Measurements from ENCODE around the gene EVI5.
"Not testable (repeated sequence)": the region's sequence is repeated elsewhere in the genome, so short reads cannot be mapped to it uniquely, and the experiment has no call there.

Gene EVI5

DNA sequence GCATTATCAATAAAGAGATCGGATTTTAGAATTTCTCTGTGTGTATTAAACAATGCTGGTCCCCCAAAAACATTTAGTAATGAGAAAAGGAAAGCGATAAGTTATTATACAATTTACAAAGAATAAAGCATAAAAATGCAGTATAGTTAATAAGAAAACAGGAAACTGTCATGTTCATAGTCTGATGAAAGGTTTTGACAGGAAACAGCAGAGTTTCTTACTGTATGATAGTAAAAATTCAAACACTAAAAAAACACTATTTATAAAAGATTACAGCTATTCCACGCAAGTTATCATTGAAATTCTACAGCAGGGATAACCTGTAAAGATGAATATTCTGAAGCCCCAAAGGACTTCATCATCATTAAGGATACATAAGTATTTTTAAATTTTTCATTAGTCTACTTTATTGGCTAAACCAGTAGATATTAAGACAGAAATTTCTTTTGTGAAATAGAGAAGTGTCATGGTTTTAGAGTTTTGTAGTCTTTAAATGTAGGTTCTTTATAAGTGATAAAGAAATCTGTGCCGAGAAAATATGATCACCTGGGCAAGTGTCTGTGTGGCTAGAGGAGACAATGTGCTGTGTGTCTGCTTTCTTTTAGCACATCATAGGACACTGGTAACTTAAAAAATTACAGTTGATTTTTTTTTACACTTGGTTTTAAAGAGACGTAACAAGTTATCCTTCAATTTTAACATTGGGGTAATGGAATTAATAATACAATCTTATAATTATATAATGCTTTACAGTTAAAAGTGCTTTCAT, 248.5 kb downstream of the EVI5 start:
- Histone ChIP-seq H3K79me2 (no peaks in the 10 kb centered on the region), H3K36me3 (ENCODE audit: control insufficient read depth, insufficient read depth, low read length) (no peaks in the 10 kb centered on the region), H3K4me2 (ENCODE audit: low read length) (no peak overlapping the region), H2AFZ (no peak overlapping the region), H3K9me3 (ENCODE audit: control insufficient read depth, low read length) (no peaks in the 10 kb centered on the region), H3K27me3 (ENCODE audit: control insufficient read depth, insufficient read depth, low read length) (no peaks in the 10 kb centered on the region), H3K4me1 (peaks cover 3% of the 10 kb centered on the region), H3K27ac (no peak overlapping the region), H3K4me3 (ENCODE audit: low read depth, low read length) (no peak overlapping the region), H3K9ac (no peak overlapping the region)
- TF ChIP-seq, protein P1, sequence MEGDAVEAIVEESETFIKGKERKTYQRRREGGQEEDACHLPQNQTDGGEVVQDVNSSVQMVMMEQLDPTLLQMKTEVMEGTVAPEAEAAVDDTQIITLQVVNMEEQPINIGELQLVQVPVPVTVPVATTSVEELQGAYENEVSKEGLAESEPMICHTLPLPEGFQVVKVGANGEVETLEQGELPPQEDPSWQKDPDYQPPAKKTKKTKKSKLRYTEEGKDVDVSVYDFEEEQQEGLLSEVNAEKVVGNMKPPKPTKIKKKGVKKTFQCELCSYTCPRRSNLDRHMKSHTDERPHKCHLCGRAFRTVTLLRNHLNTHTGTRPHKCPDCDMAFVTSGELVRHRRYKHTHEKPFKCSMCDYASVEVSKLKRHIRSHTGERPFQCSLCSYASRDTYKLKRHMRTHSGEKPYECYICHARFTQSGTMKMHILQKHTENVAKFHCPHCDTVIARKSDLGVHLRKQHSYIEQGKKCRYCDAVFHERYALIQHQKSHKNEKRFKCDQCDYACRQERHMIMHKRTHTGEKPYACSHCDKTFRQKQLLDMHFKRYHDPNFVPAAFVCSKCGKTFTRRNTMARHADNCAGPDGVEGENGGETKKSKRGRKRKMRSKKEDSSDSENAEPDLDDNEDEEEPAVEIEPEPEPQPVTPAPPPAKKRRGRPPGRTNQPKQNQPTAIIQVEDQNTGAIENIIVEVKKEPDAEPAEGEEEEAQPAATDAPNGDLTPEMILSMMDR (IDR thresholded peaks at IDR 0.05): no peak

DNA sequence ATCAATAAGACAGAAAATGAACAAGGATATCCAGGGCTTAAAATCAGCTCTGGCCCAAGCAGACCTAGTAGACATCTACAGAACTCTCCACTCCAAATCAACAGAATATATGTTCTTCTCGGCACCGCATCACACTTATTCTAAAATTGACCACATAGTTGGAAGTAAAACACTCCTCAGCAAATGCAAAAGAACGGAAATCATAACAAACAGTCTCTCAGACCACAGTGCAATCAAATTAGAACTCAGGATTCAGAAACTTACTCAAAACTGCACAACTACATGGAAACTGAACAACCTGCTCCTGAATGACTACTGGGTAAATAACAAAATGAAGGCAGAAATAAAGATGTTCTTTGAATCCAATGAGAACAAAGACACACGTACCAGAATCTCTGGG, 252.5 kb downstream of the EVI5 start:
- not testable (repeated sequence) for H3K9me3 ChIP-seq (ENCODE audit: control insufficient read depth, low read length); H3K4me2 ChIP-seq (ENCODE audit: low read length); H3K4me1 ChIP-seq; H3K36me3 ChIP-seq (ENCODE audit: control insufficient read depth, insufficient read depth, low read length); H3K9ac ChIP-seq; H3K27ac ChIP-seq; H3K79me2 ChIP-seq; H2AFZ ChIP-seq; H3K27me3 ChIP-seq (ENCODE audit: control insufficient read depth, insufficient read depth, low read length); H3K4me3 ChIP-seq (ENCODE audit: low read depth, low read length)

DNA sequence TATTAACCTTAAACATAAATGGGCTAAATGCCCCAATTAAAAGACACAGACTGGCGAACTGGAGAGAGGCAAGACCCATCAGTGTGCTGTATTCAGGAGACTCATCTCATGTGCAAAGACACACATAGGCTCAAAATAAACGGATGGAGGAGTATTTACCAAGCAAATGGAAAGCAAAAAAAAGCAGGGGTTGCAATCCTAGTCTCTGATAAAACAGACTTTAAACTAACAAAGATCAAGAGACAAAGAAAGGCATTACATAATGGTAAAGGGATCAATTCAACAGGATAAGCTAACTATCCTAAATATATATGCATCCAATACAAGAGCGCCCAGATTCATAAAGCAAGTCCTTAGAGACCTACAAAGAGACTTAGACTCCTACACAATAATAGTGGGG, 253.0 kb downstream of the EVI5 start:
- H3K4me2 ChIP-seq (ENCODE audit: low read length); H3K27ac ChIP-seq; H3K9ac ChIP-seq; H3K79me2 ChIP-seq; H3K9me3 ChIP-seq (ENCODE audit: control insufficient read depth, low read length); H3K4me3 ChIP-seq (ENCODE audit: low read depth, low read length); H2AFZ ChIP-seq; H3K4me1 ChIP-seq; H3K27me3 ChIP-seq (ENCODE audit: control insufficient read depth, insufficient read depth, low read length); H3K36me3 ChIP-seq (ENCODE audit: control insufficient read depth, insufficient read depth, low read length): not testable (repeated sequence)

DNA sequence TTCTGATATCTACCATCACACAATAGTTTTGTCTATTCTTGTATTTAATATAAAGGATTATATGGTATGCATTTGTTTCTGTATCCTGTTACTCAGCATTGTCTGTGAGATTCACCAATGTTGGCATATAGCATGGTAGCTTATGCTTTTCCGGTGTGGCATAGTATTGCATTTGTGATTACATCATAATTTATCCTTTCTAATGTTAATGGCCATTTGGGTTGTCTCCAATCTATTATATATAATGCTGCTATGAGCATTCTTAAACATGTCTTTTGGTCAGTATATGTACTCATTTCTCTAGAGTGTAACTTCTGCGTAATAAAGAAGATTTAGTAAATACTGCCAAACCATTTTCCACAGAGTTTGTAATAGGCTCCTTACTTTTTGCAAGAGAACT, 257.2 kb downstream of the EVI5 start:
- H2AFZ ChIP-seq: no peak overlapping the region
- H3K27me3 ChIP-seq (ENCODE audit: control insufficient read depth, insufficient read depth, low read length): no peaks in the 10 kb centered on the region
- H3K27ac ChIP-seq: no peak overlapping the region
- TF ChIP-seq, protein P1 (IDR thresholded peaks at IDR 0.05): no peak
- no peaks in the 10 kb centered on the region for H3K4me1 ChIP-seq
- H3K4me3 ChIP-seq (ENCODE audit: low read depth, low read length): no peak overlapping the region
- no peaks in the 10 kb centered on the region for H3K9me3 ChIP-seq (ENCODE audit: control insufficient read depth, low read length)
- H3K9ac ChIP-seq: no peak overlapping the region
- H3K4me2 ChIP-seq (ENCODE audit: low read length): no peak overlapping the region
- H3K79me2 ChIP-seq: no peaks in the 10 kb centered on the region
- H3K36me3 ChIP-seq (ENCODE audit: control insufficient read depth, insufficient read depth, low read length): no peaks in the 10 kb centered on the region

DNA sequence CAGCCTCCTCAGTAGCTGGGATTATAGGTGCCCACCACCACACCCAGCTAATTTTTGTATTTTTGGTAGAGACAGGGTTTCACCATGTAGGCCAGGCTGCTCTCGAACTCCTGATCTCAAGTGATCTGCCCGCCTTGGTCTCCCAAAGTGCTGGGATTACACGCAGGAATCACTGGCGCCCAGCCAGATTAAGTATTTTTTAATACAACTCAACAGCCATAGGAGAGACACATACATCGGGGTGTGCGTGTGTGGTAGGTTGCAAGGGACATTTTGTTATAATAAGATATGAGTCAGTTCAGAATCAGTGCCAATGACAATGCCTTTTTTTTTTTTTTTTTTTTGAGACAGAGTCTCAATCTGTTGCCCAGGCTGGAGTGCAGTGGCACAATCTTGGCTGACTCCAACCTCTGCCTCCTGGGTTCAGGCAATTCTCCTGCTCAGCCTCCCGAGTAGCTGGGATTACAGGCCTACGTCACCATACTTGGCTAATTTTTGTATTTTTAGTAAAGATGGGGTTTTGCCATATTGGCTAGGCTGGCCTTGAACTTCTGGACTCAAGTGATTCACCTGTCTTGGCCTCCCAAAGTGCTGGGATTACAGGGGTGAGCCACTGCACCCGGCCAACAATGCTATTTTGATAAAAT, 259.8 kb downstream of the EVI5 start:
- H2AFZ ChIP-seq; H3K4me1 ChIP-seq; H3K4me2 ChIP-seq (ENCODE audit: low read length); H3K9ac ChIP-seq; H3K27me3 ChIP-seq (ENCODE audit: control insufficient read depth, insufficient read depth, low read length); H3K79me2 ChIP-seq; H3K4me3 ChIP-seq (ENCODE audit: low read depth, low read length); H3K9me3 ChIP-seq (ENCODE audit: control insufficient read depth, low read length); H3K36me3 ChIP-seq (ENCODE audit: control insufficient read depth, insufficient read depth, low read length); H3K27ac ChIP-seq: not testable (repeated sequence)

DNA sequence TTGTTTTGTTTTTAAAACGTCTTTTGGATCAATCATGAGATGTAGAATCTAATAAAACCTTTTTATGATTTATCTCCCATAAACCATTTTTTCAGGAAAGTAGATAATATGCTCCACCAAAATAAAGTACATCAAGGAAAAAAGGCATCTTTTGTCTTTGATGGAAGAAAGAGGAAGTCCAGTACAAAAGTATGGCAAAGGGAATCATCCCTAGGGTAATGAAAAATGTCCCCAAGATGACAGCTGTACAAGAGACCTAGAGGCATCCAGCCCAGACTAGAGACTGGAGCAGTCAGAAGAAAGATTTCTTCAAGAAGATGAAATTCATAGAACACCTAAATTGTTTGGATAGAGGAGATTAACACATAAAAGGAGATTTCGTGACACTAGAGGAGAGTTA, 265.9 kb downstream of the EVI5 start:
- H3K9me3 ChIP-seq (ENCODE audit: control insufficient read depth, low read length): no peaks in the 10 kb centered on the region
- H3K9ac ChIP-seq: no peak overlapping the region
- H3K36me3 ChIP-seq (ENCODE audit: control insufficient read depth, insufficient read depth, low read length): no peaks in the 10 kb centered on the region
- TF ChIP-seq, protein P1 (IDR thresholded peaks at IDR 0.05): no peak
- H3K4me1 ChIP-seq: no peaks in the 10 kb centered on the region
- H2AFZ ChIP-seq: no peak overlapping the region
- no peak overlapping the region for H3K4me2 ChIP-seq (ENCODE audit: low read length)
- H3K4me3 ChIP-seq (ENCODE audit: low read depth, low read length): no peak overlapping the region
- no peak overlapping the region for H3K27ac ChIP-seq
- no peaks in the 10 kb centered on the region for H3K79me2 ChIP-seq
- H3K27me3 ChIP-seq (ENCODE audit: control insufficient read depth, insufficient read depth, low read length): no peaks in the 10 kb centered on the region
